GM21423 (cell line): ENCODE results near the gene COL26A1.
"Not testable (repeated sequence)": the region's sequence is repeated elsewhere in the genome, so short reads cannot be mapped to it uniquely, and the experiment has no call there.

ENCODE experiments used
- ATAC-seq: cut with Tn5 transposase; IDR thresholded peaks from one replicate; pipeline ENCODE4 v1.9.1; 2021; ENCODE audit warnings: mild to moderate bottlenecking, moderate library complexity; ENCODE audit not compliant: unreplicated experiment

The COL26A1 gene

DNA sequence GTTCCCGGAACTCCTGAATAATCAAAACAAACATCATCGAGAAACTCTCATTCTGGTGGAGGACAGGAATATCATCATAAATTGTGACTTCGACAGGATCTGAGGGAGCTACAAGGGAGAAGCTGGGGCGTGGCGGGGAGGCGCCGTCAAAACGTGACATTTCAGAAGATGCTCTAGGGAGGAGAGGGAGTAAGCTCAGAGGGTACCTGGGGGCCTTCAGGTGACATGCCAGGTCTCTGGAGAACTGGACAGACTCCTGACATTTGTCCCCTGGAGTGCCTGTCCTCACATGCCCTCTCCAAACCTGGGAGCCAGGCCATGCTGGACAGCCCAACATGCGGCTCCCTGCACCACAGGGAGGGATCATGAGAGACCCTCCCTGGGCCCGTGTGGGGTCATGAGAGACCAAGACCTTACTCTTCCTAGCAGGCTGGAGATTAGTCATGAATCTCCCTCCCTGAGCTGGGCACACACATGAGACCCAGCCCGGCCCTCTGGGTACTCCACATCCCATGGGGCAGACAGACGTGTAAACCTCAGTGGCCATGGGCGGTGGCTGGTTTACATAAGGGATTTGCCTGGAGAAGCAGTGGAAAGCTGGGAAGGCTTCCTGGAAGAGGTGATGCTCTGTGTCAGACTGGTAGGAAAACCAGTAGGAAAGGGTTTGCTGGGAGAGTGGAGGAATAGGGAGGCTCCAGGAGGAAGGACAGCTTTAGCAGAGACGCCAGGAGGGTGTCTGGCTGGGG lies 185.4 kb downstream of the COL26A1 start:
- no peak for ATAC-seq

DNA sequence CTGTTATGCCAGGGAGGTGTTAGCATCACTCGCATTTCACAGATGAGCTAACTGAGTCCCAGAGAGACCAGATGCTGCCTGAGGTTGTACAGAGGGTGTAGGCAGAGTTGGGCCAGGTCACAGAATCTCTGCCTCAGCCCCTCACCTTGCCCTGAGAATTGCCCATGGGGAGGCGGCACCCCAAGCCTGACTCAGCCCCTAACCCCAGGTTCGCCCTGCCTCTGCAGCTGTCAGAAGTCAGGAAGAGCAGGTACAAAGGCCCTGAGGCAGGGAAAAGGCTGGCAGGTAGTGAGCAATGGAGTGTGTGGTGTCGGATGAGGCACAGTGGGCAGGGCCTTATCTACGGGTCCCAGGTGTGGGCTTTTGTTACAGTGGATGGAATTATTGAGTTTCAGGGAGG lies 187.1 kb downstream of the COL26A1 start:
- no peak for ATAC-seq

- no peak for ATAC-seq
Observed at GRCh38 chr7:101550641-101551541, 188.2 kb downstream of the COL26A1 start.

DNA sequence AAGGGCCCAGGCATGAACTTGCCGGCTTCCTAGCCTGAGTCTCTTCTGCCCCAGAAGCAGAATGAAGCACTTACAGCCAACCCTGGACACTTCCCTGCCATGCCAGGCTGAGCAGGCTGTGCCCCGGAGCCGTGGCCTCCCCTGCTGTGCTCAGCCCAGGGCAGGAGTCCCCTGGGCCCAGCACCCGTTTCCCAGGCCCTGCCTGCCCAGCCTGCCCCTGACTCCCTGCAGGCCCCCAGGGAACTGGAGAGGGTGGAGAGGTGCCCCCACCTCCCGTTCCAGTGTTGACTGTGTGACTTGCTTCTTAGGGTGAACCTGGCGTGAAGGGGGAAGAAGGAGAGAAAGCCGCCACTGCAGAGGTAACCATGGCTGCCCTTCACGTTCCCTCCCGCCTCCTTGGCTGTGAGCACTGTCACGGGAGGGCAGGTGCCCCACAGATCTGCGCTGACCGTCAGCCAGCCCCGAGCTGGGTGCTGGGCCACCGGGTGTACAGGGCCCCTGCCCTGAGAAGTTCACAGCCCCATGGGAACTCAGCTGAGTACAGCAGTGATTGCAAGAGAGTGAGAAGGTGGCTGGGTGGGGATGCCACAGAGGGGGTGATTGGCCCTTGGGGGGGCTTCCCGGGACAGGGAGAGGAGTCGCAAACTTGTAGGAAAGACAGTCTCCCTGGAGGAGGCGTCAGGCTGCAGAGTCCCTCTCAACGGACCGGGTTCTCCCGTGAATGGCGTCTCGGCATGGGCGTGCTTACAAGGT lies 190.5 kb downstream of the COL26A1 start:
- no peak for ATAC-seq

DNA sequence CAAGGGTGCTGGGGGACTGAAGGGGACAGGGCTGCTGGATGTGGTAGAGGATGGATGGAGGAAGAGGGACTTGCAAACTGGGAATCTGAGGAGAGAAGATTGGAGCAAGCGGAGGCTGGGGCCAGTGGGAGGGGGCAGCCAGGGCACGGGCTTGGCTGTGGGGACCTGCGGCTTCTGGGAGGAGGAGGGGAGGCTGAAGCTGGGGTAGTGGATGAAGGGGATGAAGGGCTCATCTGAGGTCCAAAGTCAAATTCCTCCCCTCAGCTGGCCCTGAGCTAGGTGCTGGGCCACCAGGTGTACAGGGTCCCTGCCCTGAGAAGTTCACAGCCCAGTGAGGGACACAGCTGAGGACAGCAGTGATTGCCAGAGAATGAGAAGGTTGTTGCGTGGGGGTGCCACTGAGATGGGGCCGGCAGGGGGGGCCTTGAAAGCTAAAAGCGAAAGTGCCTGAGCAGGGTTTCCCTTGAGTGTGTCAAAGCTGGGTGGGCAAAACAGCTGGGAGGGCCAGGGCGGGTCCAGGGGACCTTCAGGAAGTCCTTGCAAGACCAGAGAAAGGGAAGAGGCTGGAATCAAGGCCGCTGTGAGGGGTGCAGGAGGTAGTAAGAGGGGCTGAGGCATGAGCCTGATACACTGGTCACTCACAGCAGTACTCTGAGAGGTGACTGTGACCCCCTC lies 191.2 kb downstream of the COL26A1 start:
- ATAC-seq, result no peak

GRCh38 chr7:101554584-101555268 lies 192.1 kb downstream of the COL26A1 start:
- no peak for ATAC-seq

- ATAC-seq, result no peak
Observed at GRCh38 chr7:101555269-101555920, 192.7 kb downstream of the COL26A1 start.

DNA sequence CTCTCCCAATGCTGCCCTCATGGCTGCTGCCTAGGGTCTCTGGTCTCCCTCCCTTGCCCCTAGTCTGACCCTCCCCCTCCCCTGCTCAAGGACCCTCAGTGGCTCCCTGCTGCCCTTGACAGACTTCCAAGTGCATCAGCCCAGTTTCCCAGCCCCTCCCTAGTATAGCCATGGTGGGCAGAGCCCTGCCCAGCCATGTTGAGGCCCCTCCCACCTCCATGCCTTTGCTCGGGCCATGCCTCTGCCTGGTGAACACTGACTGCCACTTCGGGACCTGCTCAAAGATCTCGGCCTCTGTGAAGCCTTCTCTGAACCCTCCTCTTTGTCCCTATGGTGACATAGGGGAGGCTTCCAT lies 193.2 kb downstream of the COL26A1 start:
- ATAC-seq, result no peak

GRCh38 chr7:101556453-101556968 lies 193.8 kb downstream of the COL26A1 start:
- ATAC-seq, result no peak

DNA sequence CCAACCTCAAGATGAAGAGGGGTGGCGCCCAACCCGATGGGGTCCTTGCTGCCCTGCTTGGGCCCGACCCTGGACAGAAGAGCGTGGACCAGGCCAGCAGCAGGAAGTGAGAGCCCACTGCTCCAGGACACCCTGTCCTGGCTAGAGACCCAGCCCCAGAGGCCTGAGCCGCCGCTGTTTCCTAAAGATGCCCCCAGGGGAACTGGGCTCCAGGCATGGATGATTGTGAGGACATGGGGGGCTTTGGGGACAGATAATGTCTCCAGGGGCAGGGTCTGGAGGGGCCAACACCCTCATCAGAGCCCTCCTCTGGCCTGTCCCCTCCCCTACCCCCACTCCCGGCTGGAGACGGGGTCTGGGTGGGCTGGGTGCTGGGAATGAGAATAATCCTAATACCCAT lies 194.7 kb downstream of the COL26A1 start:
- ATAC-seq, result no peak

- ATAC-seq, result no peak
Observed at GRCh38 chr7:101557978-101558741, 195.5 kb downstream of the COL26A1 start.

DNA sequence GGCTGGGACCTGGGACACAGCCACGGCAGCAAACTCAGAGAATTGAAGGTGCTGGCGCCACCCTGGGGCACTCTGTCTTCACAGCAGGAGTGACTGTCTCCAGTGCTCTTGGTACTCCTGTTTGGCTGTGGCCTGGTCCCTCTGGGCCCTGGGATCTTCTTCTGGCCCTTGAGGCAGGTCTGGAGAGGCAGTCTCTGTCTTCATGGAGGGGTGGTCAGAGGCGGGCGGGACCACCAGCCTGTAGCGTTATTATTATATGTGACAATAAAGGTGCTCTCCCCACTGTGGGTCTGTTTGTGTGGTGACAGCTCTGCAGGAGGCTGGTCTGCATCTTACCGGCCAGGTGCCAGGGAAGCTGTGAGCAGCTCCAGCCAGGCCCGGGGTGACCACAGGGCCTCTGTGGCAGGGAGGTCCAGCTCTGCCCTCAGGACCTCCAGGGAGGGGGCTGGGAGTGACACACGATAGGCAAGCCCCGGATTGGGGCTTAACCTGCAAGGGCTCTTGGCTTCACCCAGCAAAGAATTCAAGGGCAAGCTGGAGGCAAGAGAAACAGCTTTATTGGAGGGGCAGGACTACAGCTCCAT lies 196.2 kb downstream of the COL26A1 start:
- ATAC-seq, result no peak

DNA sequence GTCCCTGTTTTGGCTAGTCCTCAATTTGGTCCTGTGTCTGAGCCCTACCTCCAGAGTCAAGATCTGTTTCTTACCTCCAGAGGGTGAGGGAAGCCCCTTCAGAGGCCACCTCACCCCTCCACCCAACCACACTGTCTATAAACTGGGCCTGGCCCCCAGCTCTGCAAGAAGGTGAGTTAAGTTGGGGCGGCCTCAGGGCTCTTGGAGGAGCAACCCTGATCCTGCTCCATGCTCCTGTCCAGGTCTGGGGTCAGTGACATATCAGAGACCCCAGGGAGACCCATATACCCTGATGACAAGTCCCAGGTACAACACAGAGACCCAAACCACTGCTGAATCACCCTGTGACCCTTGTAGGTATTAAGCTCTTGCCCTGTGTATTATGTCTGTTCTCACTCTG lies 196.9 kb downstream of the COL26A1 start:
- ATAC-seq, result no peak

- not testable (repeated sequence) for ATAC-seq
Observed at GRCh38 chr7:101560021-101560420, 197.3 kb downstream of the COL26A1 start.

DNA sequence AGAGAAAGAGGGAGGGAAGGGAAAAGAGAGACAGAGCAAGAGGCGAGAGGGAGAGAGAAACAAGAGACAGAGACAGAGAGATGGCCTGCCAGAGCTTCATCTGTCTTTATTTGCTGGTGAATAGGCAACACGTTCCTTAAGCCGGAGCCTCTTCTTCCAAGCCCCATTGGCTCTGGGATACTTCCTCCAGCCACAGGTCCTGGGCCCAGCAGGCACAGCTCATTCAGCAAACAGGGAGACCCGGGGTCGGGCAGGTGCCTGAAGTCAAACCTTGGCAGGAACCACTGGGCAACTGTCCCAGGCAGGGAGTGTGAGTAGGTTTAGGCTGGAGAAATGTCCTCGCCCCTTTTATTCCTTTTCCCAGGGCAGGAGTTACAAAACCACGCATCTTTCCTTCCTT lies 198.2 kb downstream of the COL26A1 start:
- ATAC-seq, result no peak

GRCh38 chr7:101561293-101561692 lies 198.6 kb downstream of the COL26A1 start:
- not testable (repeated sequence) for ATAC-seq

GRCh38 chr7:101562531-101563197 lies 200.0 kb downstream of the COL26A1 start:
- ATAC-seq, result no peak
